SK-N-SH (cell line): Measurements from ENCODE around the gene STARD7. TPM values are rescaled to one million over a fixed set of nuclear protein-coding genes. Genes with fewer than 3 reads are reported as not detected.
"Not testable (repeated sequence)": the region's sequence is repeated elsewhere in the genome, so short reads cannot be mapped to it uniquely, and the experiment has no call there.

ENCODE experiments used
- CTCF ChIA-PET: fragments of 300-600, 350-600 bp; formaldehyde crosslinking; extraction: SDS; loops from one replicate; lab custom pipeline; 2021; lab: Yijun Ruan, JAX
- POLR2A ChIA-PET: fragments of 350-600 bp; sonication (Branson Sonifier 250); formaldehyde crosslinking; extraction: SDS; loops from one replicate; lab custom pipeline; 2020; ENCODE audit warnings: antibody characterized with exemption, inconsistent platforms; lab: Yijun Ruan, JAX
- DNase-seq: peaks from one replicate; pipeline ENCODE4 v3.0.0; 2012
- H2AFZ ChIP-seq: fragments of 200-600 bp; sonication (generic); 2 replicates; pipeline ENCODE4 v1.8.1; 2016; ENCODE audit warnings: antibody characterized with exemption, mild to moderate bottlenecking, low read depth
- H3F3A ChIP-seq: fragments of 200-600 bp; sonication (generic); replicated peaks from 2 replicates; pipeline ENCODE3; 2016; ENCODE audit warnings: antibody characterized with exemption, mild to moderate bottlenecking; ENCODE audit not compliant: insufficient read depth
- H3K27ac ChIP-seq, 2 experiments: fragments of 200-500 bp in 1 of 2; fragments of 200-600 bp in 1 of 2; sonication (Bioruptor generic) in 1 of 2; sonication (generic), shearing (Covaris generic) in 1 of 2; 2 replicates each; pipeline versions ENCODE4 v1.5.1 to v1.6.1; 2014 to 2016; ENCODE audit warnings: low read depth in 2 of 2, inconsistent platforms in 1 of 2, low read length in 1 of 2, mild to moderate bottlenecking in 1 of 2, mixed read lengths in 1 of 2
- H3K27me3 ChIP-seq: fragments of 200-600 bp; sonication (generic), shearing (Covaris generic); 2 replicates; pipeline ENCODE4 v1.6.1; 2016; ENCODE audit warnings: mixed run types; ENCODE audit not compliant: insufficient read depth
- H3K36me3 ChIP-seq, 2 experiments: fragments of 200-500 bp in 1 of 2; fragments of 200-600 bp in 1 of 2; sonication (Bioruptor generic) in 1 of 2; sonication (generic) in 1 of 2; replicated peaks in 1 of 2; 2 replicates each; pipeline versions ENCODE3 to v1.5.1; 2014 to 2016; ENCODE audit warnings: low read length in 1 of 2, mild to moderate bottlenecking in 1 of 2; ENCODE audit not compliant: insufficient read depth in 2 of 2, control insufficient read depth in 1 of 2
- H3K4me1 ChIP-seq, 2 experiments: fragments of 200-500 bp in 1 of 2; fragments of 200-600 bp in 1 of 2; sonication (Bioruptor generic) in 1 of 2; sonication (generic), shearing (Covaris generic) in 1 of 2; 2 replicates each; pipeline versions ENCODE4 v1.5.1 to v1.6.1; 2014 to 2016; ENCODE audit warnings: low read depth in 1 of 2, low read length in 1 of 2, mixed run types in 1 of 2; ENCODE audit not compliant: insufficient read depth in 2 of 2, control insufficient read depth in 1 of 2
- H3K4me2 ChIP-seq: fragments of 200-600 bp; sonication (generic), shearing (Covaris generic); 2 replicates; pipeline ENCODE4 v1.6.1; 2017; ENCODE audit warnings: mixed run types
- H3K4me3 ChIP-seq, 2 experiments: fragments of 200-500 bp in 1 of 2; fragments of 200-600 bp in 1 of 2; sonication (Bioruptor generic) in 1 of 2; sonication (generic), shearing (Covaris generic) in 1 of 2; 2 replicates each; pipeline versions ENCODE4 v1.5.1 to v1.8.1; 2014 to 2016; ENCODE audit warnings: low read depth in 2 of 2, inconsistent platforms in 1 of 2, low read length in 1 of 2, mild to moderate bottlenecking in 1 of 2, mixed read lengths in 1 of 2, moderate library complexity in 1 of 2
- H3K79me2 ChIP-seq: fragments of 200-600 bp; sonication (generic); 2 replicates; pipeline ENCODE4 v1.8.1; 2017; ENCODE audit warnings: mild to moderate bottlenecking; ENCODE audit not compliant: insufficient read depth
- H3K9ac ChIP-seq: fragments of 200-600 bp; sonication (generic); 2 replicates; pipeline ENCODE4 v1.6.1; 2017; ENCODE audit warnings: mixed run types
- H3K9me2 ChIP-seq: fragments of 200-600 bp; sonication (generic); 2 replicates; pipeline ENCODE4 v1.6.1; 2017; ENCODE audit warnings: mixed run types
- H3K9me3 ChIP-seq: fragments of 200-600 bp; sonication (generic); 2 replicates; pipeline ENCODE4 v1.6.1; 2017; ENCODE audit warnings: mixed run types, mild to moderate bottlenecking, moderate library complexity
- H4K20me1 ChIP-seq: fragments of 200-600 bp; sonication (generic); 2 replicates; pipeline ENCODE4 v1.6.1; 2017; ENCODE audit warnings: mild to moderate bottlenecking, mixed run types; ENCODE audit not compliant: insufficient read depth
- JUND ChIP-seq: IDR thresholded peaks from 2 replicates; pipeline ENCODE4 v1.4.0; 2012
- POLR2AphosphoS5 ChIP-seq: IDR thresholded peaks from 2 replicates; pipeline ENCODE4 v1.6.1; 2012; ENCODE audit warnings: low read depth, low read length
- RXRA ChIP-seq: IDR thresholded peaks from 2 replicates; pipeline ENCODE4 v1.4.0; 2012; ENCODE audit warnings: low read depth, mild to moderate bottlenecking, borderline replicate concordance
- TCF12 ChIP-seq: IDR thresholded peaks from 2 replicates; pipeline ENCODE4 v1.4.0; 2012
- TEAD4 ChIP-seq: IDR thresholded peaks from 2 replicates; pipeline ENCODE4 v1.4.0; 2012; ENCODE audit warnings: mild to moderate bottlenecking, borderline replicate concordance; ENCODE audit not compliant: insufficient read depth
- YY1 ChIP-seq: IDR thresholded peaks from 2 replicates; pipeline ENCODE4 v1.4.0; 2012; ENCODE audit warnings: low read depth, mild to moderate bottlenecking
- WGBS: methylation state at CpG from one replicate; pipeline ENCODE4 v1.1.6; 2017; ENCODE audit warnings: low lambda C conversion rate; 5-methylcytosine and 5-hydroxymethylcytosine counted together
- polyA plus RNA-seq, 3 experiments: library from polyadenylated mRNA; depleted of rRNA; stranded (reverse); fragments of >200 nt; gene quantifications; 2 replicates each; pipeline ENCODE4 v1.2.3, GENCODE V29; 2012
- TF ChIP-seq, protein P1 (sequence below): fragments of 200-600 bp; sonication (generic); IDR thresholded peaks from 2 replicates; pipeline ENCODE4 v1.6.1; 2017; ENCODE audit warnings: antibody characterized with exemption, mild to moderate bottlenecking, moderate library complexity
- TF ChIP-seq, protein P2 (sequence below): IDR thresholded peaks from 2 replicates; pipeline ENCODE4 v1.6.1; 2012; ENCODE audit warnings: mild to moderate bottlenecking, low read depth, low read length, moderate library complexity

Gene STARD7
- polyA plus RNA-seq, 1 of the 3 experiments (the other 2 are of a cell fraction) = 36.1 TPM

DNA sequence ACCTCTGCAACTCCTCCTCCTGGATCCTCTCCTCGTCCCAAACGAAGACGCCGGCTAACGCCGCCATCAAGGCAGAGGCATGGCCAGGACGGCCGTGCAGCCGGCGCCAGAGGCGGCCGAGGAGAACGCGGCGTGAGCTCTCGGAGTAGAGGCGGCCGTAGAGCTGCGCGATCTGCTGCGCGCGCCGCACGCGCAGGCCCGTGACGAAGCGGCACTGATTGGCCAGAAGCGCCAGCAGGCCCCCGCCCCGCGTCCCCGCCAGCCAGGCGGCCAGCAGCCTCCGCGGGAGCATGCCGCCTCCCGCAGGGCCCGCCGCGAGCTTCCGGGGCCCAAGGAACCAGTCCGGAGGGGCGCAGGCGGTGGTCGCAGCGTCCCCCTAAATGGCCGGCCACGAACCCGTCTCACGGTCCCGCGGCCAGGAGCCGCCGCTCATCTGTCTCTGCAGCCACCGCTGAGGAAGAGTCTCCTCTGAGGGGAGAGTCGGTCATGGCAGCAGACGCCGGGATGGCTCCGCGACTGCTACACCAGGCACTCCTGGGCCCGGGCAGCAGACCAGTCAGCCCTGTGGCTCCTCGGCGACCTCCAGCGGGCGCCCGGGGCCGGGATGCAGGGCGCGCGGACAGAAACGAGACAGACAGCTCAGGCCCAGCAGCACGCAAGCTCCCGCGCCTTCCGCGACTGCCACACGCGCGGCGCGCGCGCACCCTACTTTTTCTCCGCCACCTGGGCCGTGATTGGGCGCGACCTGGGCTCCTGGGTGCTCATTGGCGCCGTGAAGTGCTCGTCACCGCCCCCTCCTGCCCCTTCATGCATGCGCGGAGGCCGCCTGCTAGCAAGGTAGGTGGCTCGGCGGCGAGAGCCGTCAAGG lies at the start of gene STARD7 (continued):
- TF ChIP-seq, protein P1, sequence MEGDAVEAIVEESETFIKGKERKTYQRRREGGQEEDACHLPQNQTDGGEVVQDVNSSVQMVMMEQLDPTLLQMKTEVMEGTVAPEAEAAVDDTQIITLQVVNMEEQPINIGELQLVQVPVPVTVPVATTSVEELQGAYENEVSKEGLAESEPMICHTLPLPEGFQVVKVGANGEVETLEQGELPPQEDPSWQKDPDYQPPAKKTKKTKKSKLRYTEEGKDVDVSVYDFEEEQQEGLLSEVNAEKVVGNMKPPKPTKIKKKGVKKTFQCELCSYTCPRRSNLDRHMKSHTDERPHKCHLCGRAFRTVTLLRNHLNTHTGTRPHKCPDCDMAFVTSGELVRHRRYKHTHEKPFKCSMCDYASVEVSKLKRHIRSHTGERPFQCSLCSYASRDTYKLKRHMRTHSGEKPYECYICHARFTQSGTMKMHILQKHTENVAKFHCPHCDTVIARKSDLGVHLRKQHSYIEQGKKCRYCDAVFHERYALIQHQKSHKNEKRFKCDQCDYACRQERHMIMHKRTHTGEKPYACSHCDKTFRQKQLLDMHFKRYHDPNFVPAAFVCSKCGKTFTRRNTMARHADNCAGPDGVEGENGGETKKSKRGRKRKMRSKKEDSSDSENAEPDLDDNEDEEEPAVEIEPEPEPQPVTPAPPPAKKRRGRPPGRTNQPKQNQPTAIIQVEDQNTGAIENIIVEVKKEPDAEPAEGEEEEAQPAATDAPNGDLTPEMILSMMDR = peak; percentile 17; the same call in 1 of the 2 replicates
- no peak for TF ChIP-seq JUND
- TF ChIP-seq YY1 = no peak
- TF ChIP-seq, protein P2, sequence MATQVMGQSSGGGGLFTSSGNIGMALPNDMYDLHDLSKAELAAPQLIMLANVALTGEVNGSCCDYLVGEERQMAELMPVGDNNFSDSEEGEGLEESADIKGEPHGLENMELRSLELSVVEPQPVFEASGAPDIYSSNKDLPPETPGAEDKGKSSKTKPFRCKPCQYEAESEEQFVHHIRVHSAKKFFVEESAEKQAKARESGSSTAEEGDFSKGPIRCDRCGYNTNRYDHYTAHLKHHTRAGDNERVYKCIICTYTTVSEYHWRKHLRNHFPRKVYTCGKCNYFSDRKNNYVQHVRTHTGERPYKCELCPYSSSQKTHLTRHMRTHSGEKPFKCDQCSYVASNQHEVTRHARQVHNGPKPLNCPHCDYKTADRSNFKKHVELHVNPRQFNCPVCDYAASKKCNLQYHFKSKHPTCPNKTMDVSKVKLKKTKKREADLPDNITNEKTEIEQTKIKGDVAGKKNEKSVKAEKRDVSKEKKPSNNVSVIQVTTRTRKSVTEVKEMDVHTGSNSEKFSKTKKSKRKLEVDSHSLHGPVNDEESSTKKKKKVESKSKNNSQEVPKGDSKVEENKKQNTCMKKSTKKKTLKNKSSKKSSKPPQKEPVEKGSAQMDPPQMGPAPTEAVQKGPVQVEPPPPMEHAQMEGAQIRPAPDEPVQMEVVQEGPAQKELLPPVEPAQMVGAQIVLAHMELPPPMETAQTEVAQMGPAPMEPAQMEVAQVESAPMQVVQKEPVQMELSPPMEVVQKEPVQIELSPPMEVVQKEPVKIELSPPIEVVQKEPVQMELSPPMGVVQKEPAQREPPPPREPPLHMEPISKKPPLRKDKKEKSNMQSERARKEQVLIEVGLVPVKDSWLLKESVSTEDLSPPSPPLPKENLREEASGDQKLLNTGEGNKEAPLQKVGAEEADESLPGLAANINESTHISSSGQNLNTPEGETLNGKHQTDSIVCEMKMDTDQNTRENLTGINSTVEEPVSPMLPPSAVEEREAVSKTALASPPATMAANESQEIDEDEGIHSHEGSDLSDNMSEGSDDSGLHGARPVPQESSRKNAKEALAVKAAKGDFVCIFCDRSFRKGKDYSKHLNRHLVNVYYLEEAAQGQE = no peak
- no peak for TF ChIP-seq RXRA
- no peak for TF ChIP-seq TEAD4
- TF ChIP-seq POLR2AphosphoS5 = peak; percentile 88
- TF ChIP-seq TCF12 = no peak

DNA sequence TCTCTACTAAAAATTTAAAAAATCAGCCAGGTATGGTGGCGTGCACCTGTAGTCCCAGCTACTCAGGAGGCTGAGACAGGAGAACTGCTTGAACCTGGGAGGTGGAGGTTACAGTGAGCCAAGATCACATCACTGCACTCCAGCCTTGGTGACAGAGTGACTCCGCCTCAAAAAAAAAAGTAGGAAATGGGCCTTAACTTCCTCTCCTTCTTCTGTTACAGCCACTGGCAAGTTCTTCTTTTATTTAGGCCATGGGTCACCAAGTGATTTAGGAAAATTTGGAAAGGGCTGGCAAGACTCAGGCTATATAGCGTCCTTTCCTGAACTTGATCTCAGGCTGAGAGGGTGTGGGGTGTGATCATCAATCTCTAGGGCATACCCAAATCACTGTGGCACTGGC lies 49.1 kb upstream of the STARD7 start:
- WGBS = 97% methylated on average over 3 of the region's 3 CpGs
- H4K20me1 ChIP-seq = peaks cover 39% of the 10 kb centered on the region

More for the DNA sequence above, 49.1 kb upstream of the STARD7 start:
- H3K9ac ChIP-seq, POLR2A ChIA-PET, H3K9me3 ChIP-seq, CTCF ChIA-PET, H3K4me3 ChIP-seq, H3K9me2 ChIP-seq, H2AFZ ChIP-seq, H3K4me2 ChIP-seq, H3K27me3 ChIP-seq, DNase-seq: not testable (repeated sequence)
- Histone ChIP-seq H3K79me2 (peaks cover 82% of the 10 kb centered on the region), H3K36me3 (peaks cover 22 to 39% of the 10 kb centered on the region in 2 experiments), H3K27ac (peak overlapping the region in 1 of 2 experiments; percentile 70; a peak in 2 of 4 replicates), H3F3A (peaks cover 19% of the 10 kb centered on the region), H3K4me1 (peaks cover 24 to 35% of the 10 kb centered on the region in 2 experiments; a peak in 3 of 4 replicates)
